Measurements from ENCODE around the gene KCNJ15. TPM values are rescaled to one million over a fixed set of nuclear protein-coding genes. Genes with fewer than 3 reads are reported as not detected.

Gene KCNJ15
- under 1 TPM; 0.09 to 0.66 (median 0.43) TPM for total RNA-seq
- total RNA-seq (2013) = 0.37 TPM
- total RNA-seq = 0 to 1.7 (median 0.52) reads per million in 29 experiments

GRCh38 chr21:38256599-38257302, at the start of gene KCNJ15:
Gene KCNJ15, plus strand, starts transcription at chr21:38256991. Its CDS starts 42,271 bp downstream, at chr21:38299262.
- no peaks in the 10 kb centered on the region for H3K36me3 Mint-ChIP-seq
- H3K9me3 Mint-ChIP-seq = no peaks in the 10 kb centered on the region
- Histone ChIP-seq H3K27ac (ENCODE audit: low read length) (no peak within 1 kb of the TSS), H3K36me3 (ENCODE audit: control insufficient read depth in 2 of 2, extremely low read depth in 1 of 2, insufficient read depth in 1 of 2, low read length in 1 of 2) (no peaks in the 10 kb centered on the region), H3K27me3 (replicated peaks in 1 of 2; ENCODE audit: control insufficient read depth in 2 of 2, extremely low read depth in 1 of 2, insufficient read depth in 2 of 2, low read length in 1 of 2) (peaks cover 0 to 2% of the 10 kb centered on the region in 2 experiments), H3K9me3 (no peaks in the 10 kb centered on the region), H3K4me3 (ENCODE audit: control insufficient read depth in 1 of 2, extremely low read depth in 1 of 2, low read length in 1 of 2) (no peak within 1 kb of the TSS), H3K4me1 (ENCODE audit: control insufficient read depth in 1 of 2, extremely low read depth in 1 of 2, insufficient read depth in 2 of 2, low read length in 2 of 2) (no peaks in the 10 kb centered on the region)
- H3K27me3 Mint-ChIP-seq = peaks cover 0 to 14% of the 10 kb centered on the region in 2 donors
- no peak for DNase-seq
- no peak for ATAC-seq (replicated peaks in 1 of 4)
- POLR2A ChIA-PET = no interaction called here
- no peaks in the 10 kb centered on the region for H3K4me1 Mint-ChIP-seq
- no peak within 1 kb of the TSS for H3K27ac Mint-ChIP-seq
- CTCF ChIA-PET = no interaction called here
- no peak within 1 kb of the TSS for H3K4me3 Mint-ChIP-seq
- WGBS (ENCODE audit: insufficient coverage) = 89% methylated on average over 2 of the region's 5 CpGs

- Histone ChIP-seq H3K4me3 (ENCODE audit: control insufficient read depth in 1 of 2, extremely low read depth in 1 of 2, low read length in 1 of 2) (no peak overlapping the region), H3K4me1 (ENCODE audit: control insufficient read depth in 1 of 2, extremely low read depth in 1 of 2, insufficient read depth in 2 of 2, low read length in 2 of 2) (no peaks in the 10 kb centered on the region), H3K36me3 (ENCODE audit: control insufficient read depth in 2 of 2, extremely low read depth in 1 of 2, insufficient read depth in 1 of 2, low read length in 1 of 2) (no peaks in the 10 kb centered on the region), H3K27me3 (replicated peaks in 1 of 2; ENCODE audit: control insufficient read depth in 2 of 2, extremely low read depth in 1 of 2, insufficient read depth in 2 of 2, low read length in 1 of 2) (peaks cover 0 to 25% of the 10 kb centered on the region in 2 experiments), H3K9me3 (no peaks in the 10 kb centered on the region), H3K27ac (ENCODE audit: low read length) (no peak overlapping the region)
- Mint-ChIP-seq H3K27me3 (peaks cover 20 to 52% of the 10 kb centered on the region in 2 donors), H3K27ac (peak overlapping the region in 1 of 2 donors; percentile 7), H3K4me3 (peak overlapping the region in 1 of 3 donors; percentile 32), H3K4me1 (peaks cover 3 to 8% (median 3%) of the 10 kb centered on the region in 3 donors), H3K9me3 (no peaks in the 10 kb centered on the region), H3K36me3 (no peaks in the 10 kb centered on the region)
- ATAC-seq (replicated peaks in 1 of 4) = peak in 2 of 4 experiments; percentile 40 to 67
- CTCF ChIA-PET = interaction anchor here (0.6 to 1.7 kb wide), 2 partner anchors 9 to 10 kb away, joined by 3 to 4 read pairs; no protein-coding TSS in a partner anchor
- POLR2A ChIA-PET = no interaction called here
- 40% methylated on average over 1 of the region's 6 CpGs for WGBS (ENCODE audit: insufficient coverage)
- DNase-seq = peak in 4 of 35 experiments; percentile 2 to 7 (median 4)
Measured at GRCh38 chr21:38208118-38208517, 48.7 kb upstream of the KCNJ15 start.

- Histone ChIP-seq H3K4me3 (ENCODE audit: control insufficient read depth in 1 of 2, extremely low read depth in 1 of 2, low read length in 1 of 2) (no peak overlapping the region), H3K27me3 (replicated peaks in 1 of 2; ENCODE audit: control insufficient read depth in 2 of 2, extremely low read depth in 1 of 2, insufficient read depth in 2 of 2, low read length in 1 of 2) (peaks cover 0 to 17% of the 10 kb centered on the region in 2 experiments), H3K9me3 (no peaks in the 10 kb centered on the region), H3K36me3 (ENCODE audit: control insufficient read depth in 2 of 2, extremely low read depth in 1 of 2, insufficient read depth in 1 of 2, low read length in 1 of 2) (no peaks in the 10 kb centered on the region), H3K4me1 (ENCODE audit: control insufficient read depth in 1 of 2, extremely low read depth in 1 of 2, insufficient read depth in 2 of 2, low read length in 2 of 2) (no peaks in the 10 kb centered on the region), H3K27ac (ENCODE audit: low read length) (no peak overlapping the region)
- DNase-seq (no peak), ATAC-seq (replicated peaks in 1 of 4) (no peak)
- Mint-ChIP-seq H3K4me1 (peaks cover 3 to 8% (median 3%) of the 10 kb centered on the region in 3 donors), H3K9me3 (no peaks in the 10 kb centered on the region), H3K36me3 (no peaks in the 10 kb centered on the region), H3K27me3 (peaks cover 13 to 35% of the 10 kb centered on the region in 2 donors), H3K27ac (no peak overlapping the region), H3K4me3 (no peak overlapping the region)
- ChIA-PET POLR2A (interaction anchor here in 1 of 2 donors (0.6 kb wide), 1 partner anchor 57 kb away, joined by 7 read pairs; no protein-coding TSS in a partner anchor), CTCF (interaction anchor here in 1 of 2 donors (0.9 kb wide), 1 partner anchor 141 kb away, joined by 3 read pairs; no protein-coding TSS in a partner anchor)
- 65% methylated on average over 3 of the region's 3 CpGs for whole genome bisulfite sequencing (ENCODE audit: insufficient coverage)
Measured at GRCh38 chr21:38211321-38211720, 45.5 kb upstream of the KCNJ15 start.

GRCh38 chr21:38212706-38213105, 44.1 kb upstream of the KCNJ15 start:
- DNase-seq (no peak), ATAC-seq (replicated peaks in 1 of 4) (no peak)
- Histone ChIP-seq H3K4me3 (ENCODE audit: control insufficient read depth in 1 of 2, extremely low read depth in 1 of 2, low read length in 1 of 2) (no peak overlapping the region), H3K27ac (ENCODE audit: low read length) (no peak overlapping the region), H3K27me3 (replicated peaks in 1 of 2; ENCODE audit: control insufficient read depth in 2 of 2, extremely low read depth in 1 of 2, insufficient read depth in 2 of 2, low read length in 1 of 2) (peaks cover 0 to 8% of the 10 kb centered on the region in 2 experiments), H3K4me1 (ENCODE audit: control insufficient read depth in 1 of 2, extremely low read depth in 1 of 2, insufficient read depth in 2 of 2, low read length in 2 of 2) (no peaks in the 10 kb centered on the region), H3K36me3 (ENCODE audit: control insufficient read depth in 2 of 2, extremely low read depth in 1 of 2, insufficient read depth in 1 of 2, low read length in 1 of 2) (no peaks in the 10 kb centered on the region), H3K9me3 (no peaks in the 10 kb centered on the region)
- Mint-ChIP-seq H3K9me3 (no peaks in the 10 kb centered on the region), H3K36me3 (no peaks in the 10 kb centered on the region), H3K27me3 (peaks cover 13 to 35% of the 10 kb centered on the region in 2 donors), H3K4me1 (peaks cover 3 to 8% (median 3%) of the 10 kb centered on the region in 3 donors), H3K4me3 (no peak overlapping the region), H3K27ac (no peak overlapping the region)
- ChIA-PET CTCF (no interaction called here), POLR2A (no interaction called here)
- 80% methylated on average over 1 of the region's 6 CpGs for WGBS (ENCODE audit: insufficient coverage)

GRCh38 chr21:38219049-38219628, 37.7 kb upstream of the KCNJ15 start:
- DNase-seq (peak in 34 of 35 experiments; percentile 19 to 80 (median 38)), ATAC-seq (replicated peaks in 1 of 4) (peak; percentile 50 to 59 (median 57))
- no peaks in the 10 kb centered on the region for H3K9me3 ChIP-seq
- no peak overlapping the region for H3K4me3 ChIP-seq (ENCODE audit: control insufficient read depth in 1 of 2, extremely low read depth in 1 of 2, low read length in 1 of 2)
- POLR2A ChIA-PET = interaction anchor here in 1 of 2 donors (0.6 kb wide), 1 partner anchor 82 kb away, joined by 3 read pairs; no protein-coding TSS in a partner anchor
- H3K36me3 Mint-ChIP-seq = no peaks in the 10 kb centered on the region
- peaks cover 8 to 18% (median 9%) of the 10 kb centered on the region in 3 donors for H3K9me3 Mint-ChIP-seq
- no peak overlapping the region for H3K4me3 Mint-ChIP-seq
- no peaks in the 10 kb centered on the region for H3K36me3 ChIP-seq (ENCODE audit: control insufficient read depth in 2 of 2, extremely low read depth in 1 of 2, insufficient read depth in 1 of 2, low read length in 1 of 2)
- H3K4me1 ChIP-seq (ENCODE audit: control insufficient read depth in 1 of 2, extremely low read depth in 1 of 2, insufficient read depth in 2 of 2, low read length in 2 of 2) = no peaks in the 10 kb centered on the region
- no peak overlapping the region for H3K27ac ChIP-seq (ENCODE audit: low read length)
- peaks cover 3 to 6% (median 3%) of the 10 kb centered on the region in 3 donors for H3K4me1 Mint-ChIP-seq
- H3K27ac Mint-ChIP-seq = no peak overlapping the region
- CTCF ChIA-PET = interaction anchor here (0.6 to 2.8 kb wide), 7 partner anchors 87 to 134 kb away, joined by 3 to 15 read pairs (median 4); no protein-coding TSS in a partner anchor
- WGBS (ENCODE audit: insufficient coverage) = 0% methylated on average over 4 of the region's 7 CpGs
- H3K27me3 ChIP-seq (replicated peaks in 1 of 2; ENCODE audit: control insufficient read depth in 2 of 2, extremely low read depth in 1 of 2, insufficient read depth in 2 of 2, low read length in 1 of 2) = peaks cover 0 to 6% of the 10 kb centered on the region in 2 experiments
- H3K27me3 Mint-ChIP-seq = no peaks in the 10 kb centered on the region

GRCh38 chr21:38220270-38220737, 36.5 kb upstream of the KCNJ15 start:
- Histone ChIP-seq H3K27me3 (replicated peaks in 1 of 2; ENCODE audit: control insufficient read depth in 2 of 2, extremely low read depth in 1 of 2, insufficient read depth in 2 of 2, low read length in 1 of 2) (peaks cover 0 to 6% of the 10 kb centered on the region in 2 experiments), H3K4me1 (ENCODE audit: control insufficient read depth in 1 of 2, extremely low read depth in 1 of 2, insufficient read depth in 2 of 2, low read length in 2 of 2) (no peaks in the 10 kb centered on the region), H3K4me3 (ENCODE audit: control insufficient read depth in 1 of 2, extremely low read depth in 1 of 2, low read length in 1 of 2) (no peak overlapping the region), H3K9me3 (no peaks in the 10 kb centered on the region), H3K27ac (ENCODE audit: low read length) (no peak overlapping the region), H3K36me3 (ENCODE audit: control insufficient read depth in 2 of 2, extremely low read depth in 1 of 2, insufficient read depth in 1 of 2, low read length in 1 of 2) (no peaks in the 10 kb centered on the region)
- DNase-seq = no peak
- Mint-ChIP-seq H3K27me3 (no peaks in the 10 kb centered on the region), H3K9me3 (peaks cover 9 to 24% (median 15%) of the 10 kb centered on the region in 3 donors), H3K4me3 (no peak overlapping the region), H3K36me3 (no peaks in the 10 kb centered on the region), H3K27ac (no peak overlapping the region), H3K4me1 (peaks cover 3 to 6% (median 3%) of the 10 kb centered on the region in 3 donors)
- CTCF ChIA-PET = interaction anchor here (0.5 to 2.8 kb wide), 4 partner anchors 74 to 294 kb away, joined by 3 to 15 read pairs (median 3); no protein-coding TSS in a partner anchor
- 86% methylated on average over 4 of the region's 5 CpGs for WGBS (ENCODE audit: insufficient coverage)
- no peak for ATAC-seq (replicated peaks in 1 of 4)
- POLR2A ChIA-PET = no interaction called here
